HG02981 (cell line): ENCODE data around the gene HUWE1.
"Not testable (repeated sequence)": the region's sequence is repeated elsewhere in the genome, so short reads cannot be mapped to it uniquely, and the experiment has no call there.

Experiments
- ATAC-seq: cut with Tn5 transposase; IDR thresholded peaks from one replicate; pipeline ENCODE4 v1.9.1; 2021; ENCODE audit warnings: mild to moderate bottlenecking, moderate library complexity; ENCODE audit not compliant: unreplicated experiment

Gene HUWE1

GRCh38 chrX:53686151-53686885 is at the start of gene HUWE1:
Gene HUWE1 (minus strand): TSS chrX:53686719. CDS start chrX:53654107, 32,612 bp downstream.
- ATAC-seq, result peak; percentile 46

GRCh38 chrX:53732797-53733196 is 46.3 kb upstream of the HUWE1 start:
- ATAC-seq, result no peak

- no peak for ATAC-seq
Observed at GRCh38 chrX:53729751-53730150, 43.2 kb upstream of the HUWE1 start.

GRCh38 chrX:53728506-53728905 is 42.0 kb upstream of the HUWE1 start:
- ATAC-seq, result no peak

GRCh38 chrX:53724872-53725271 is 38.4 kb upstream of the HUWE1 start:
- no peak for ATAC-seq

GRCh38 chrX:53723381-53723780 is 36.9 kb upstream of the HUWE1 start:
- ATAC-seq, result no peak

GRCh38 chrX:53721610-53722009 is 35.1 kb upstream of the HUWE1 start:
- not testable (repeated sequence) for ATAC-seq

GRCh38 chrX:53719666-53720065 is 33.1 kb upstream of the HUWE1 start:
- not testable (repeated sequence) for ATAC-seq

GRCh38 chrX:53718073-53718472 is 31.6 kb upstream of the HUWE1 start:
- ATAC-seq, result no peak

GRCh38 chrX:53717205-53717604 is 30.7 kb upstream of the HUWE1 start:
- ATAC-seq, result no peak

- no peak for ATAC-seq
Observed at GRCh38 chrX:53716328-53717088, 30.0 kb upstream of the HUWE1 start.

GRCh38 chrX:53715346-53715924 is 28.9 kb upstream of the HUWE1 start:
- ATAC-seq, result no peak

- ATAC-seq, result peak; percentile 72
Observed at GRCh38 chrX:53714580-53715345, 28.2 kb upstream of the HUWE1 start.

- ATAC-seq, result no peak
Observed at GRCh38 chrX:53713987-53714579, 27.6 kb upstream of the HUWE1 start.

- no peak for ATAC-seq
Observed at GRCh38 chrX:53711436-53711835, 24.9 kb upstream of the HUWE1 start.

GRCh38 chrX:53704854-53705253 is 18.3 kb upstream of the HUWE1 start:
- no peak for ATAC-seq

- no peak for ATAC-seq
Observed at GRCh38 chrX:53704294-53704693, 17.8 kb upstream of the HUWE1 start.

- no peak for ATAC-seq
Observed at GRCh38 chrX:53695946-53696549, 9.5 kb upstream of the HUWE1 start.

GRCh38 chrX:53694642-53695041 is 8.1 kb upstream of the HUWE1 start:
- ATAC-seq, result no peak

- ATAC-seq, result no peak
Observed at GRCh38 chrX:53688300-53688699, 1.8 kb upstream of the HUWE1 start.
